ENCODE results near the gene MKLN1. TPM values are rescaled to one million over a fixed set of nuclear protein-coding genes. Genes with fewer than 3 reads are reported as not detected.
"Not testable (repeated sequence)": the region's sequence is repeated elsewhere in the genome, so short reads cannot be mapped to it uniquely, and the experiment has no call there.

Gene MKLN1
- total RNA-seq, 1 experiment from 2014 or later: 48.5 TPM

GRCh38 chr7:131504157-131504899, 176.7 kb downstream of the MKLN1 start:
- intact Hi-C loops (cut with micrococcal nuclease): no loop called here
- no peak for DNase-seq (ENCODE audit: low read depth, low spot score)
- no TSS peak for BruUV-seq (replicated peaks)
- Histone ChIP-seq H3K9ac (ENCODE audit: low read length) (no peak overlapping the region), H3K4me3 (replicated peaks in 1 of 2; ENCODE audit: low read depth in 1 of 2, low read length in 2 of 2) (no peak overlapping the region), H3K36me3 (ENCODE audit: control insufficient read depth in 1 of 2, insufficient read depth in 2 of 2, low read length in 2 of 2) (peaks cover 2 to 5% of the 10 kb centered on the region in 2 experiments; a peak in 3 of 4 replicates), H4K20me1 (ENCODE audit: insufficient read depth) (no peaks in the 10 kb centered on the region), H2AFZ (ENCODE audit: low read depth, low read length, poor library complexity, severe bottlenecking) (no peak overlapping the region), H3K4me1 (ENCODE audit: control insufficient read depth in 1 of 2, insufficient read depth in 2 of 2, low read length in 2 of 2) (peaks cover 0 to 5% of the 10 kb centered on the region in 2 experiments; a peak in 1 of 4 replicates), H3K27me3 (ENCODE audit: insufficient read depth, low read length) (no peaks in the 10 kb centered on the region), H3K9me3 (ENCODE audit: control insufficient read depth in 1 of 2, insufficient read depth in 1 of 2, low read depth in 1 of 2, low read length in 2 of 2) (no peaks in the 10 kb centered on the region), H3K79me2 (ENCODE audit: insufficient read depth, low read length) (no peaks in the 10 kb centered on the region), H3K4me2 (ENCODE audit: low read length) (no peak overlapping the region), H3K9me2 (ENCODE audit: insufficient read depth) (no peaks in the 10 kb centered on the region), H3K27ac (ENCODE audit: low read depth, low read length) (no peak overlapping the region)
- POLR2A ChIA-PET: no interaction called here
- RAD21 ChIA-PET (ENCODE audit: low non-redundant PET in 1 of 2, low total read pairs in 2 of 2, uncharacterized antibody in 2 of 2, unreplicated experiment in 2 of 2): no interaction called here
- TF ChIP-seq ELF1 (IDR thresholded peaks at IDR 0.05; ENCODE audit: borderline replicate concordance, low read depth) (no peak), ZFX (IDR thresholded peaks at IDR 0.05) (no peak), CBX3 (IDR thresholded peaks at IDR 0.05; ENCODE audit: low read depth) (no peak)
- CTCF ChIA-PET: no interaction called here
- ATAC-seq: no peak

GRCh38 chr7:131505037-131505620, 177.5 kb downstream of the MKLN1 start:
- H3K9me3 ChIP-seq (ENCODE audit: control insufficient read depth in 1 of 2, insufficient read depth in 1 of 2, low read depth in 1 of 2, low read length in 2 of 2); ATAC-seq; DNase-seq (ENCODE audit: low read depth, low spot score); H3K27ac ChIP-seq (ENCODE audit: low read depth, low read length); H3K4me3 ChIP-seq (replicated peaks in 1 of 2; ENCODE audit: low read depth in 1 of 2, low read length in 2 of 2); intact Hi-C loops (cut with micrococcal nuclease); H3K9ac ChIP-seq (ENCODE audit: low read length); H2AFZ ChIP-seq (ENCODE audit: low read depth, low read length, poor library complexity, severe bottlenecking); BruUV-seq (replicated peaks); RAD21 ChIA-PET (ENCODE audit: low non-redundant PET in 1 of 2, low total read pairs in 2 of 2, uncharacterized antibody in 2 of 2, unreplicated experiment in 2 of 2); H3K27me3 ChIP-seq (ENCODE audit: insufficient read depth, low read length); POLR2A ChIA-PET; H3K4me2 ChIP-seq (ENCODE audit: low read length); CTCF ChIA-PET; H3K9me2 ChIP-seq (ENCODE audit: insufficient read depth); H4K20me1 ChIP-seq (ENCODE audit: insufficient read depth); H3K79me2 ChIP-seq (ENCODE audit: insufficient read depth, low read length); H3K36me3 ChIP-seq (ENCODE audit: control insufficient read depth in 1 of 2, insufficient read depth in 2 of 2, low read length in 2 of 2); H3K4me1 ChIP-seq (ENCODE audit: control insufficient read depth in 1 of 2, insufficient read depth in 2 of 2, low read length in 2 of 2): not testable (repeated sequence)

Measured in HCT116 (cell line).